ENCODE measurements around the gene TSEN2.

The TSEN2 gene

DNA sequence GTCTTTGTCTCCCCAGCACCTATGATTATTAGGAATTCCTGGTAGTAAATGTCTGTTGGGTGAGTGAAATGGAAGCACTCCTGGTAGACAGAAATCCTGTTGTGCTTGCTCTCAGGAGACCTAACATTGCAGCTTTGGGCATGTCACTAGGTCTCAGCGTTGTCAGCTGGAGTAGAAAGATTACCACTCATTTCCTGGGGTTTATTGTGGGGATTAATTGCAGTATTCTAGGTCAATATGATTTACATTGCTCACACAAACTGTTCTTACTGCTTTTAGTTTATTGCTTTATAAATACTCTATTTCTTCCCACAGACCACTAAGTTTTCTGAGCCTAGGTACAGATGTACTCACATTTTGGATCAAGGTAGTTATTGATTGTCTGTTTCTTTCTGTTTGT lies 5.1 kb downstream of the TSEN2 start:
- no peaks in the 10 kb centered on the region for H3K27me3 ChIP-seq
- no peak overlapping the region for H3K4me3 ChIP-seq
- intact Hi-C loops (cut with DNase I; ENCODE audit: low total_unique reads), result no loop called here
- no peak overlapping the region for H3K27ac ChIP-seq
- no peak for DNase-seq
- H3K36me3 ChIP-seq, result peaks cover 10 to 40% (median 16%) of the 10 kb centered on the region in 3 donors
- H3K4me1 ChIP-seq, result peaks cover 0 to 17% (median 10%) of the 10 kb centered on the region in 4 donors
- no peaks in the 10 kb centered on the region for H3K9me3 ChIP-seq
- TF ChIP-seq, protein P1, sequence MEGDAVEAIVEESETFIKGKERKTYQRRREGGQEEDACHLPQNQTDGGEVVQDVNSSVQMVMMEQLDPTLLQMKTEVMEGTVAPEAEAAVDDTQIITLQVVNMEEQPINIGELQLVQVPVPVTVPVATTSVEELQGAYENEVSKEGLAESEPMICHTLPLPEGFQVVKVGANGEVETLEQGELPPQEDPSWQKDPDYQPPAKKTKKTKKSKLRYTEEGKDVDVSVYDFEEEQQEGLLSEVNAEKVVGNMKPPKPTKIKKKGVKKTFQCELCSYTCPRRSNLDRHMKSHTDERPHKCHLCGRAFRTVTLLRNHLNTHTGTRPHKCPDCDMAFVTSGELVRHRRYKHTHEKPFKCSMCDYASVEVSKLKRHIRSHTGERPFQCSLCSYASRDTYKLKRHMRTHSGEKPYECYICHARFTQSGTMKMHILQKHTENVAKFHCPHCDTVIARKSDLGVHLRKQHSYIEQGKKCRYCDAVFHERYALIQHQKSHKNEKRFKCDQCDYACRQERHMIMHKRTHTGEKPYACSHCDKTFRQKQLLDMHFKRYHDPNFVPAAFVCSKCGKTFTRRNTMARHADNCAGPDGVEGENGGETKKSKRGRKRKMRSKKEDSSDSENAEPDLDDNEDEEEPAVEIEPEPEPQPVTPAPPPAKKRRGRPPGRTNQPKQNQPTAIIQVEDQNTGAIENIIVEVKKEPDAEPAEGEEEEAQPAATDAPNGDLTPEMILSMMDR (IDR thresholded peaks at IDR 0.05), result no peak

DNA sequence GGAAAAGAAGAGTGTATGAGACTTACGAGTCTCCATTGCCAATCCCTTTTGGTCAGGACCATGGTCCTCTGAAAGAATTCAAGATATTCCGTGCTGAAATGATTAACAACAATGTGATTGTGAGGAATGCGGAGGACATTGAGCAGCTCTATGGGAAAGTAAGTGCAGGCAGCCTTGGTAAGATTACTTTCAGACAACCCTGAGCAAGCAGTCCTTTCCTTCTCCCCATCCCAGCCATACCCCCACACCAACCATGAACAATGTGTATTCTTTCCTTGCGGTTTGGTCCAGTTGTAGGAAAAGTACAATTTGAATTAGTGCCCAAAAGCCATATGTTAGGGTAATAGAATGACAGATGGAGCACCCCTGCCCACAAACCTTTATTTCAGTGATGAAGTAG lies 5.6 kb downstream of the TSEN2 start:
- H3K4me1 ChIP-seq, result peaks cover 0 to 13% (median 9%) of the 10 kb centered on the region in 4 donors
- H3K36me3 ChIP-seq, result peaks cover 10 to 45% (median 16%) of the 10 kb centered on the region in 3 donors
- H3K27me3 ChIP-seq, result no peaks in the 10 kb centered on the region
- no peak overlapping the region for H3K27ac ChIP-seq
- TF ChIP-seq, protein P1 (IDR thresholded peaks at IDR 0.05), result no peak
- DNase-seq, result no peak
- no peak overlapping the region for H3K4me3 ChIP-seq
- intact Hi-C loops (cut with DNase I; ENCODE audit: low total_unique reads), result no loop called here
- H3K9me3 ChIP-seq, result no peaks in the 10 kb centered on the region

DNA sequence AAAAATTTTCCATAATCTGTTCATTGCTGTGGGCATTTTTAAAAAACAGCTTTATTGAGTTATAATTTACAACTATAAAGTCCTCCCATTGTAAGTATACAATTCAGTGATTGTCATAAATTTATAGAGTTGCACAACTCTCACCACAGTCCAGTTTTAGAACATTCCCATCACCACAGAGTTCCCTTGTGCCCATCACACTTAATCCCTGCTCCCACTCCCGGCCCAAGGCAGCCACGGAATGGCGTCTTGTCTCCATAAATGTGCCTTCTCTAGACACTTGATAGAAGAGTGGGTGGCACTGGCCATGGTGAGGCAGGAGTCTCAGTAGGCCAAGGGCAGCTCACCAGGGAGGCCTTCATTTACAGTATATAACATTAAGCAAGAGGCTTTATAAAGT lies 6.3 kb downstream of the TSEN2 start:
- H3K9me3 ChIP-seq, result no peaks in the 10 kb centered on the region
- no peak for DNase-seq
- no peaks in the 10 kb centered on the region for H3K27me3 ChIP-seq
- TF ChIP-seq, protein P1 (IDR thresholded peaks at IDR 0.05), result no peak
- peaks cover 10 to 51% (median 17%) of the 10 kb centered on the region in 3 donors for H3K36me3 ChIP-seq
- intact Hi-C loops (cut with DNase I; ENCODE audit: low total_unique reads), result no loop called here
- no peak overlapping the region for H3K27ac ChIP-seq
- no peak overlapping the region for H3K4me3 ChIP-seq
- peaks cover 0 to 5% (median 2%) of the 10 kb centered on the region in 4 donors for H3K4me1 ChIP-seq

DNA sequence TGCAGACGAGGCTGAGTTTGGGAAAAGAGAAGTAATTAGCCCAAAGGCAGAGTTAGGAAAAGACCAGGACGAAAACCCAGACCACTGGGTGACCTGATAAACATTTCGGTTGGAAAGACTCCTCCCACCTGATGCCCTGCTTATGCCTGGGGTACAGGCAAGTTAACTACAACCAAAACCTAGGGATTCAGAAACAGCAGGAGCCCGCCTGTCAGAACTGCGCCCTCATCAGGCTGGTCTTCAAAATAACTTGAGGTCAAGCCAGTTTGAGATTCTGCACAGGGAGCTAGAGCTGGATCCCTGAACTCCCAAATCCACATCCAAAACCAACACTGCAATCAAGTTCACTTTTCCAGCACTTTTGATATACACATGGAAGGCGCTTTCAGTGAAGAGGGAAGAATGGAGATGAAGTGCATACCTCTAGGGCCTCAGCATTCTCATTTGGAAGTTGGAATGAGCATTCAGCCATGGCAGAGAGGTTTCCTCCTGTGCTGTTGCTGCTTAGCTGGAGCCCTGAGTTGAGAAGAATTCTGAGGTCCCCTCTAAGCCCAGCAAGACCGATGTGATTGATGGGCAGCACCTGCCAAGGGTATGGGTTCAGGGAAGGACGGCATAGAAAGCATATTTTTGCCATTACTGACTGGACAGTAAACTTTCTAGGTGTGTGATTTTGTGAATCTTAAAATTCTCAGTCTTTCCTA lies 11.6 kb downstream of the TSEN2 start:
- Histone ChIP-seq H3K36me3 (peaks cover 36 to 91% (median 60%) of the 10 kb centered on the region in 3 donors), H3K9me3 (no peaks in the 10 kb centered on the region), H3K27me3 (no peaks in the 10 kb centered on the region), H3K4me3 (no peak overlapping the region), H3K27ac (no peak overlapping the region), H3K4me1 (no peaks in the 10 kb centered on the region)
- TF ChIP-seq, protein P1 (IDR thresholded peaks at IDR 0.05), result no peak
- intact Hi-C loops (cut with DNase I; ENCODE audit: low total_unique reads), result no loop called here
- DNase-seq, result no peak

DNA sequence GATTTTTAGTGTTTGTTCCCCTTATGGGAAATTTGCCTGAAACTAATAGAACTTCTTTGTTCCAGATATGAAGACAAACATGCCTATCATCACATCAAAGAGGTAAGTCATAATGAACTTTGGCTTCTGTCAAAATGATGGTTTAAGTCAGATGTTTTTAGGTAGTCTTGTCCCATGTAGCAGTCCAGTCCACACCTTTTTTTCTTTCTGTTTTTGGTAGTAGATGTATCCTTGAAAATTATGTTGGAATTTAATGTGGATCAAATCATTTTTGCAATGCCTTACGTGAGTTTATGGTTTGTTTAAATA lies 12.1 kb downstream of the TSEN2 start:
- H3K27ac ChIP-seq, result no peak overlapping the region
- H3K4me3 ChIP-seq, result no peak overlapping the region
- peaks cover 36 to 94% (median 60%) of the 10 kb centered on the region in 3 donors for H3K36me3 ChIP-seq
- TF ChIP-seq, protein P1 (IDR thresholded peaks at IDR 0.05), result no peak
- intact Hi-C loops (cut with DNase I; ENCODE audit: low total_unique reads), result no loop called here
- H3K4me1 ChIP-seq, result no peaks in the 10 kb centered on the region
- H3K27me3 ChIP-seq, result no peaks in the 10 kb centered on the region
- H3K9me3 ChIP-seq, result no peaks in the 10 kb centered on the region
- DNase-seq, result no peak

Data from tibial artery (tissue), 4 donors.